HepG2 (cell line): ENCODE results near the gene NUDT9. TPM values are rescaled to one million over a fixed set of nuclear protein-coding genes. Genes with fewer than 3 reads are reported as not detected.

Experiments
- ARID5B ChIP-seq: IDR thresholded peaks from 2 replicates; pipeline ENCODE4 v1.4.0; 2020; ENCODE audit warnings: mild to moderate bottlenecking, missing genetic modification reagents
- BCL6 ChIP-seq: IDR thresholded peaks from 2 replicates; pipeline ENCODE4 v1.6.1; 2016; ENCODE audit warnings: missing genetic modification reagents, missing compliant biosample characterization
- CENPT ChIP-seq: sonication (generic); formaldehyde crosslinking; IDR thresholded peaks from 2 replicates; pipeline ENCODE4 v1.8.0; 2022; ENCODE audit warnings: low read depth, mild to moderate bottlenecking, moderate library complexity, missing genetic modification reagents
- CHD4 ChIP-seq: fragments of 200-600 bp; sonication (generic); IDR thresholded peaks from 2 replicates; pipeline ENCODE4 v1.7.0; 2017; ENCODE audit warnings: mild to moderate bottlenecking, low read length, borderline replicate concordance
- ETV5 ChIP-seq: IDR thresholded peaks from 2 replicates; pipeline ENCODE4 v1.6.1; 2018; ENCODE audit warnings: missing biosample characterization, missing genetic modification reagents, inconsistent platforms, borderline replicate concordance
- FOXP1 ChIP-seq, 2 experiments: fragments of 450-650 bp in 1 of 2; IDR thresholded peaks; 2 replicates each; pipeline ENCODE4 v1.6.1; 2017 to 2018; ENCODE audit warnings: antibody characterized with exemption in 1 of 2
- HMGXB4 ChIP-seq, 2 experiments: sonication (generic) in 1 of 2; formaldehyde crosslinking in 1 of 2; IDR thresholded peaks; 2 replicates each; pipeline versions ENCODE4 v1.4.0 to v1.6.1; 2018 to 2020; ENCODE audit warnings: missing genetic modification reagents in 2 of 2, borderline replicate concordance in 1 of 2, low read depth in 1 of 2, mild to moderate bottlenecking in 1 of 2, missing biosample characterization in 1 of 2
- IKZF1 ChIP-seq: fragments of 450-650 bp; IDR thresholded peaks from 2 replicates; pipeline ENCODE4 v1.7.1; 2016
- KDM6A ChIP-seq: IDR thresholded peaks from 2 replicates; pipeline ENCODE4 v1.6.1; 2016; ENCODE audit warnings: low read depth
- NFIC ChIP-seq: IDR thresholded peaks from 2 replicates; pipeline ENCODE4 v1.6.1; 2012; ENCODE audit warnings: mild to moderate bottlenecking, low read length, inconsistent platforms
- POGZ ChIP-seq: sonication (generic); formaldehyde crosslinking; IDR thresholded peaks from 2 replicates; pipeline ENCODE4 v1.4.0; 2020; ENCODE audit warnings: mild to moderate bottlenecking, missing genetic modification reagents
- REL ChIP-seq: sonication (generic); formaldehyde crosslinking; conservative IDR thresholded peaks from 2 replicates; pipeline ENCODE4 v1.8.0; 2022; ENCODE audit warnings: mild to moderate bottlenecking, missing genetic modification reagents, moderate library complexity
- RXRB ChIP-seq: IDR thresholded peaks from 2 replicates; pipeline ENCODE4 v1.6.1; 2016; ENCODE audit warnings: borderline replicate concordance, missing genetic modification reagents, missing compliant biosample characterization
- SALL1 ChIP-seq: sonication (generic); formaldehyde crosslinking; IDR thresholded peaks from 2 replicates; pipeline ENCODE4 v1.8.0; 2022; ENCODE audit warnings: mild to moderate bottlenecking, missing genetic modification reagents
- SAP130 ChIP-seq: IDR thresholded peaks from 2 replicates; pipeline ENCODE4 v1.6.1; 2016; ENCODE audit warnings: low read depth
- SOX5 ChIP-seq: IDR thresholded peaks from 2 replicates; pipeline ENCODE4 v1.6.1; 2016; ENCODE audit warnings: borderline replicate concordance
- ZGPAT ChIP-seq: IDR thresholded peaks from 2 replicates; pipeline ENCODE4 v1.6.1; 2016; ENCODE audit warnings: mild to moderate bottlenecking
- ZNF354B ChIP-seq: sonication (generic); formaldehyde crosslinking; IDR thresholded peaks from 2 replicates; pipeline ENCODE4 v1.8.0; 2022; ENCODE audit warnings: mild to moderate bottlenecking, missing genetic modification reagents
- ZNF552 ChIP-seq: sonication (generic); formaldehyde crosslinking; IDR thresholded peaks from 2 replicates; pipeline ENCODE4 v1.9.0; 2022; ENCODE audit warnings: missing genetic modification reagents, mild to moderate bottlenecking, borderline replicate concordance
- ZNF589 ChIP-seq: sonication (generic); formaldehyde crosslinking; conservative IDR thresholded peaks from 2 replicates; pipeline ENCODE4 v1.8.0; 2022; ENCODE audit warnings: mild to moderate bottlenecking, moderate library complexity, missing genetic modification reagents
- ZNF614 ChIP-seq: IDR thresholded peaks from 2 replicates; pipeline ENCODE4 v1.6.1; 2018; ENCODE audit warnings: missing biosample characterization, missing genetic modification reagents, inconsistent platforms, borderline replicate concordance
- ZNF652 ChIP-seq: IDR thresholded peaks from 2 replicates; pipeline ENCODE4 v1.6.1; 2016; ENCODE audit warnings: low read depth, borderline replicate concordance
- ZSCAN31 ChIP-seq: sonication (generic); formaldehyde crosslinking; IDR thresholded peaks from 2 replicates; pipeline ENCODE4 v1.5.0; 2020; ENCODE audit warnings: low read depth, mild to moderate bottlenecking, missing genetic modification reagents
- ZZZ3 ChIP-seq: sonication (generic); formaldehyde crosslinking; IDR thresholded peaks from 2 replicates; pipeline ENCODE4 v1.4.0; 2020; ENCODE audit warnings: missing genetic modification reagents, mild to moderate bottlenecking, borderline replicate concordance
- polyA plus RNA-seq, 8 experiments: library from polyadenylated mRNA; depleted of rRNA in 3 of 8; stranded (reverse) in 7 of 8; unstranded in 1 of 8; fragments of >200 nt; fragmentation: Illumina TruSeq in 4 of 8; extraction: Trizol in 4 of 8; gene quantifications; 2 replicates each; pipeline versions ENCODE4 v1.2.1 to v1.2.3, GENCODE V29; 2011 to 2016; ENCODE audit warnings: low read depth in 4 of 8, missing spikeins in 1 of 8, mixed read lengths in 1 of 8; ENCODE audit not compliant: insufficient read depth in 1 of 8
- total RNA-seq, 5 experiments: library from RNA; depleted of rRNA; stranded (reverse); fragments of >200 nt; fragmentation: Illumina TruSeq; extraction: Trizol; gene quantifications; 2 replicates each; pipeline ENCODE4 v1.2.3, GENCODE V29; 2016; ENCODE audit warnings: low read depth in 1 of 5

NUDT9 gene
- total and polyA plus RNA-seq, 2 of the 13 experiments (the other 11 are each of a cell fraction or from before 2014, with no cell fraction given): 10.4 to 12.3 TPM

GRCh38 chr4:87409420-87409939 is 12.9 kb upstream of the NUDT9 start (continued):
- TF ChIP-seq BCL6: peak; percentile 73
- peak; percentile 86 for TF ChIP-seq NFIC
- peak; percentile 54; the same call in 1 of the 2 replicates for TF ChIP-seq KDM6A (CRISPR knock-in tag)
- TF ChIP-seq POGZ (CRISPR knock-in tag): peak; percentile 37; the same call in 1 of the 2 replicates
- peak; percentile 91 for TF ChIP-seq ZNF652
- no peak for TF ChIP-seq ZSCAN31
- TF ChIP-seq HMGXB4 (CRISPR knock-in tag; IDR thresholded peaks at IDR 0.05; ENCODE audit: borderline replicate concordance in 1 of 2, low read depth in 1 of 2): peak in 1 of 2 experiments; percentile 27; a peak in 1 of 4 replicates
- TF ChIP-seq ZNF614: 0 out of 2 replicates have a peak, but pooled peaks have one; percentile 29
- TF ChIP-seq SAP130 (CRISPR knock-in tag): peak; percentile 48
- TF ChIP-seq ZNF552: no peak
- TF ChIP-seq ZNF589 (CRISPR knock-in tag): peak; percentile 18; the same call in 1 of the 2 replicates
- TF ChIP-seq ZZZ3 (CRISPR knock-in tag): no peak
- no peak for TF ChIP-seq ZNF354B
- no peak for TF ChIP-seq IKZF1
- peak; percentile 72; the same call in 1 of the 2 replicates for TF ChIP-seq SALL1 (CRISPR knock-in tag)
- peak; percentile 29; the same call in 1 of the 2 replicates for TF ChIP-seq ZGPAT (CRISPR knock-in tag)
- TF ChIP-seq FOXP1 (IDR thresholded peaks at IDR 0.05): no peak
- TF ChIP-seq FOXP1 (CRISPR knock-in tag; IDR thresholded peaks at IDR 0.05): peak; percentile 75; the same call in 1 of the 2 replicates
- peak; percentile 81; the same call in 1 of the 2 replicates for TF ChIP-seq RXRB (CRISPR knock-in tag)
- TF ChIP-seq CENPT (CRISPR knock-in tag): no peak
- peak; percentile 32; the same call in 1 of the 2 replicates for TF ChIP-seq CHD4
- peak; percentile 73 for TF ChIP-seq ARID5B (CRISPR knock-in tag)
- 0 out of 2 replicates have a peak, but pooled peaks have one; percentile 40 for TF ChIP-seq REL (CRISPR knock-in tag)
- TF ChIP-seq SOX5 (CRISPR knock-in tag): peak; percentile 71; the same call in 1 of the 2 replicates
- peak; percentile 70; the same call in 1 of the 2 replicates for TF ChIP-seq ETV5 (CRISPR knock-in tag)
